Esophagus muscularis mucosa (tissue), 4 donors: Measurements from ENCODE around the gene METTL4.

Source experiments
- EP300 ChIP-seq: sonication (generic); formaldehyde crosslinking; IDR thresholded peaks from one replicate; pipeline ENCODE4 v1.6.1; 2017; ENCODE audit warnings: antibody characterized with exemption
- POLR2A ChIP-seq: fragments of 450-650 bp; IDR thresholded peaks from one replicate; pipeline ENCODE4 v1.6.1; 2017; ENCODE audit warnings: antibody characterized with exemption, moderate library complexity, mild to moderate bottlenecking, low read depth
- POLR2AphosphoS5 ChIP-seq, 2 donors: sonication (generic); formaldehyde crosslinking; IDR thresholded peaks; one replicate each; pipeline ENCODE4 v1.6.1; 2017; ENCODE audit warnings: antibody characterized with exemption in 2 of 2
- TF ChIP-seq, protein P1 (sequence below), 3 experiments: fragments of 200-600 bp in 2 of 3; fragments of 450-650 bp in 1 of 3; sonication (generic) in 2 of 3; IDR thresholded peaks; one replicate each; pipeline ENCODE4 v1.5.1; 2017 to 2019; ENCODE audit warnings: antibody characterized with exemption in 3 of 3, mild to moderate bottlenecking in 2 of 3, moderate library complexity in 1 of 3

DNA sequence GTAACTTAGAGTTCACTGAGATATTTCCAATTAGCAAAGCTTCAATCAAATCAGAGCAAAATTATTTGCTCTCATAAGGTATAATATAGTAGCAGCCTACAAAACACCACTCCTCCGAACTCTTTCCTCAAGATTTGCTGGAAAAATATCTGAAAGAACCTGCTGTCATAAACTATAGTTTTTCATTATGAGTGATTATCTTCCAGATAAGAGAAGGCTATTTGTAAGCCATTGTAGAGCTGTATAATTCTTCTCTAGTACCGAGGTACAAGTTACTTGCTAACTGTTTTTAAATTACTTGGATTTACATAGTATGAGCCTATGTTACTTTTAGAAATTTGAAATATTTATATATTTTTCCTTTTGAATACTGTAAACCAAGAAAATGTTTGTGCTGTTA, 2.1 kb upstream of the METTL4 start:
- no peak for TF ChIP-seq POLR2A
- TF ChIP-seq, protein P1, sequence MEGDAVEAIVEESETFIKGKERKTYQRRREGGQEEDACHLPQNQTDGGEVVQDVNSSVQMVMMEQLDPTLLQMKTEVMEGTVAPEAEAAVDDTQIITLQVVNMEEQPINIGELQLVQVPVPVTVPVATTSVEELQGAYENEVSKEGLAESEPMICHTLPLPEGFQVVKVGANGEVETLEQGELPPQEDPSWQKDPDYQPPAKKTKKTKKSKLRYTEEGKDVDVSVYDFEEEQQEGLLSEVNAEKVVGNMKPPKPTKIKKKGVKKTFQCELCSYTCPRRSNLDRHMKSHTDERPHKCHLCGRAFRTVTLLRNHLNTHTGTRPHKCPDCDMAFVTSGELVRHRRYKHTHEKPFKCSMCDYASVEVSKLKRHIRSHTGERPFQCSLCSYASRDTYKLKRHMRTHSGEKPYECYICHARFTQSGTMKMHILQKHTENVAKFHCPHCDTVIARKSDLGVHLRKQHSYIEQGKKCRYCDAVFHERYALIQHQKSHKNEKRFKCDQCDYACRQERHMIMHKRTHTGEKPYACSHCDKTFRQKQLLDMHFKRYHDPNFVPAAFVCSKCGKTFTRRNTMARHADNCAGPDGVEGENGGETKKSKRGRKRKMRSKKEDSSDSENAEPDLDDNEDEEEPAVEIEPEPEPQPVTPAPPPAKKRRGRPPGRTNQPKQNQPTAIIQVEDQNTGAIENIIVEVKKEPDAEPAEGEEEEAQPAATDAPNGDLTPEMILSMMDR (IDR thresholded peaks at IDR 0.05) = no peak
- TF ChIP-seq POLR2AphosphoS5 (IDR thresholded peaks at IDR 0.05) = no peak
- no peak for TF ChIP-seq EP300
